HG03095 (cell line): ENCODE results near the gene SOBP.

Source experiments
- ATAC-seq: cut with Tn5 transposase; IDR thresholded peaks from one replicate; pipeline ENCODE4 v1.9.1; 2021; ENCODE audit warnings: moderate library complexity; ENCODE audit not compliant: unreplicated experiment

The SOBP gene

DNA sequence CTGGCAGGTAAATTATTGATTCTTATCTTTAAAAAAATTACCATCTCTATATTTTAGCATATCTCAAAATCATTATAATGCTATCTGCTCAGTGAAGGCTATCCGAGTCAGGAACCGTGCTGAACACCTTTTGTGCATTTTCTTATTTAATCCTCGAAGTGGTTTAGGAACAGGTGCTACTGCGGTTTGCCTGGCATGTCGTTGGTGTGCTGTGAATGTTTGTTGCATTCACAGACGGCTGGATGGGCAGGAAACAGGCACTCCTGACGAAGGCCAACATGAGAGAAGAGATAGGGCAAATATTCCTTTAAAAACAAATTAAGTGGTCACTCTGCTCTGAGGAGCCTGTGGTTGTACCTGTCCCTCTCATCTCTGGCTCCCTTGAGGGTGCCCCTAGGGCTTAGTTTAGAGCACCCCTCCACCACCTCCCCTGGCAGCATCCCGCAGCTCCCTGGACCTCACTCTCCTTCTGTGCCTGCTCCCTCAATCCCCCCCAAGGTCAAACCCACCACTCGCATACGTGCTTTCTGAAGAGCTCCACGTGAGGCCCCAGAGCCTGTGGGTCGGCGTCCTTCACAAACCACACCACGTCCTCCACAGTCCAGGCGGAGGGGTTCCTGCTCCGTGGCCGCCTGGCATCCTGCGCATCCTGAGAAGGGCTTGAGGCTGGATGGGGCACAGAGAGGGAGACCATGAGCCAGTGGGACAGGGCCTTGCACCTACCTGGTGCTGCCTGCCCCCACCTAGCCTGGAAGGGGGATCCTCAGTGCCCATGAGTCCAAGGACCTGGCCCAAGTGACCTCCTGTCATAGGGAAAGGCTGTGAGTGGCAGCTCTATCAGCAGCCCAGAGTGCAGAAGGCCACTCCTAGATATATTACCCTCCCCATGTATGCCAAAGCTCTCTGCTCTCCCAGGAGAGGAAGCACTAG is 217.7 kb downstream of the SOBP start:
- ATAC-seq: no peak

DNA sequence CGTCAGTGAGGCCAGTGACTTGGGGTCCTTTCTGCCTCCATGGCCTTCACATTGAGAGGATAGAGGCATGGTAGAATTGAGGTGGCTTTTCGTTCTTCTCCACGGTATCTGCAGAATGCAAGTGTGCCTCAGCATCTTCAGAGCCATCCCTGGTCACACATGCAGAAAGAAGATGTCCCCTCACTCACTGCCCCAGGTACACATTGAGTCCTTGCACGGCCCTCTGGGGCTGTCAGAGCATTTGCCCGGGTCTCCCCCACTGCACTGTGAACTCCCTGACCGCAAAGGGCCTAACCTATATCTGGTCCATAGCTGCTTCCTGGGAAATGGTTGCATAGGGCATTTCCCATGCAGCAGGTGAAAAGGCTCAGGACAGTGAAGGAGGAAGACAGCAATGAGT is 218.5 kb downstream of the SOBP start:
- ATAC-seq: no peak

DNA sequence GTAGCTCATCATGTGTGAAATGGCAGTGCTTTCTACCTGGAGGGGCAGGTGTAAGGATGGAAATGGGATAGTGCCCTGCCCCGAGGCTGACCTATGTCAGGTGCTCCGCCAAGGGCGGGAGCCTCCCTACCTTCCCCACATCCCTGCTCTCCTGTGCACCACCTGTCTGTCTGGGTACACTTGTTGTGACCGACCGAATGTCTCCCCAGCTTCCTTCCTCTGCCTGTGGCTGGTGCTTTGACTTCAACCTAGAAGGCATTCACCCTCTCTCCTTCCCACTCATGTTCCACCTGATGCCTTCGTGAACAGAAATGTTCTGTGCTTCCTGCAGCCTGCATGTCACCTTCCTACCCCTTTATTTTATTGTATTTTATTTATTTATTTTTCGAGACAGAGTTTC is 219.4 kb downstream of the SOBP start:
- no peak for ATAC-seq
